Stimulated activated naive CD4-positive, alpha-beta T cell treated with Interleukin-2 at 50 U/mL for 16 hours (primary cell): ENCODE measurements around the gene SIRPB2.

Experiments
- DNase-seq: peaks from one replicate; lab custom pipeline; 2025; lab: John Stamatoyannopoulos, UW

The SIRPB2 gene

DNA sequence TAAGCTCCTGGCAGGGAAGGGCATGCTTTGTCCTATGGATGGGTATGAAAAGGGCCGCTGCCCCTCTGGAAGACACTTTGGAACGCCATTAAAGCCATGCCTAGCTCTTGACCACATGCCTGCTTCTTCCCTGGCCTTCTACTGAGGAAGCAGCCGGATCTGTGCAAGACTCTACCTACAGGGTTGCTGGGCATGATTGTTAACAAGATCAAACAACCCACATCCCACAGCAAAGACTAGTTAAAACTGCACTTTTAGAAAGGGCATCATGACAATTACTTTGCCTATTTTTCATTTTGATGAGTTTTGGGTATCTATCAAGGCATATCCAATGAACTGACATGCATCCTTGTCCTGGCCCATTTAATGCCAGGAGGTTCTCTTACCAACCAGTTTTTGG, 50.1 kb downstream of the SIRPB2 start:
- no peak for DNase-seq

DNA sequence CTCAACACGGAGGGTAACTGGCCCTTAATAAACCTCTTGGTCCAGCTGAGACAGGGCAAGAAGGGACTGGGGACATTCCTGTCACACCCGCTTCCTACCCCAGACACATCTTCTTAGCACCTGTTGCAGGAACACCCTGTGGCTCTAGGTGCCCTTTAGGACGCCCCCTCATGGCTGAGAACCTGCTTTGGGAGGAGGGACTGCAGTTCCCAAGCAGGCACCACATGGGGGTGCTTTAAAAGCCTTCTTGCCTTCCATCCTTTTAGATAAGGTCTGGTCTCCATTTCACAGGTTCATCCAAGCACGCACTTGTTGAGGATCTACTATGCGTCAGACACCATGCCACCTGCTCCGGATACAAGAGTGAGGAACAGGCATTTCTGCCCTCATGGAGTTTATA, 51.2 kb downstream of the SIRPB2 start:
- no peak for DNase-seq

DNA sequence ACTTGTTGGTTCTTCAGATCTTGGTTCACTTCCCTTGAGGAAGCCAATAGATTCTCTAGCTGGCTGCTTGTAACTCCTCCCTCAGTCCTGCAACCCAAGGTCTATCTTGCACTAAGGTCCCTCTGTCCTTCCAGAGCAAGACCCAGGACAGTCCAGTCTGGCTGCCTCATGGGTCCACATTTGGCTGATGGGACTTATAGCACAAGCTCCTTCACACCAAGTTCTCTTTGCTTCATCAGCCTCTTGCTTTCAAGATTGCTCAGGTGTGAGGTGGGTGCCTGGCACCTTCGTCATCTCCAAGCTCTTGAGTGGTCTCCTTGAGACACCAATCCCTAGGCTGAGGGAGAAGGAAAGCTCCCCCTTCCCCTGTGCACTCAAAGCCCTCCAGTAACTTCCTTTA, 52.9 kb downstream of the SIRPB2 start:
- DNase-seq, result no peak

DNA sequence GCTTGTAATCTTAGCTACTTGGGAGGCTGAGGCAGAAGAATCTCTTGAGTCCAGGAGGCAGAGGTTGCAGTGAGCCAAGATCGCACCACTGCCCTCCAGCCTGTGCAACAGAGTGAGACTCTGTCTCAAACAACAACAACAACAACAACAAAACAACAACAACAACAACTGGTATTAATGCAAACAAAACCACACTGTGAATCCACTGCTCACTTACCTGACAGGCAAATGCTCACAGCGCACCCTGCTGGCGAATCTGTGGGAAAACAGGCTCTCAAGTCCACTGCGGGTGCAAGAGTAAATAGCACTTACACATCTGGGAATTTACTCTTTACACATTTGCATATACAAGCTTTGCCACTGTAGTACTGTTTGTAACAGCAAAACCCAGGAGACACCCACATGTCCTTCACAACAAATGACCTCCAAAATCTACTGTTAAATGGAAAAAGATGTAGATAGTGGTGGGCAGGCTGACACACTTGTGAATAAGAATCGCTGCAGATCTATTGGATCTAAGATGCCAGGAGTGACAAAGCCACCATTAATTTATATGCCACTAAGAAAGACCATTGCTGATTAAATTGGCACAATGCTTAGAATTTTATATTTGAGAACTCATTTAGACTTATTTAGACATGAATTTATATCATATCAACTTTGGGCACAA, 53.9 kb downstream of the SIRPB2 start:
- peak; percentile 76 for DNase-seq

DNA sequence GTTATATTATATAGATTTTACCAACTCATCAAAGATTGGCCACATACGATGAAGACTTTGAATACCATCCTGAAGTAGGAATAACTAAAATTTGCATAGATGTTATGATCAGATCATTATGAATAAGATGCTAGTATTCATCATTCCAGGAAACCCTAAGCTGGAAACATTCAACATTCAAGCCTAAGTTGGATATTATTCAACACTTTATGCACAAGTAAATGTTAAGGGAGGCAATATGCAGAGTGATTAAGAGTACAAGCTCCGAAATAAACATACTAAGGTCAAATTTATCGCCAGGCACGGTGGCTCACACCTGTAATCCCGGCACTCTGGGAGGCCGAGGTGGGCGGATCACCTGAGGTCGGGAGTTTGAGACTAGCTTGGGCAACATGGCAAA, 55.0 kb downstream of the SIRPB2 start:
- no peak for DNase-seq

DNA sequence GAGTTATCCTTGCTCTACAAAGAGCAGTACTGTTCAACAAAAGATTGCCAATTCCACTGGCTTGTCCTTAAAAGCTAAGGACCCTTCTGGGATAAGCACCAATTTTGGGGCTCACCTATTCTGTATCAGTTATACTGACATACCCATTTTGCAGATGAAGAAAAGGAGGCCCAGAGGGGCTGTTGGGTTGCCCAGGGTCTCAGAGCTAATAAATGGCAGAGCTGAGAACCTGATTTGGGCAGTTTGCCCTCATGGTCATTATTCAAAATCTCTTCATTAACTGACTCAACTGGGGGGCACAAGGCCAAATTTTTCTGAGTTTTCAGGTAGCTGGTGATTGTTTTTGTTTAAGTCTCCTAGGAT, 55.9 kb downstream of the SIRPB2 start:
- no peak for DNase-seq

DNA sequence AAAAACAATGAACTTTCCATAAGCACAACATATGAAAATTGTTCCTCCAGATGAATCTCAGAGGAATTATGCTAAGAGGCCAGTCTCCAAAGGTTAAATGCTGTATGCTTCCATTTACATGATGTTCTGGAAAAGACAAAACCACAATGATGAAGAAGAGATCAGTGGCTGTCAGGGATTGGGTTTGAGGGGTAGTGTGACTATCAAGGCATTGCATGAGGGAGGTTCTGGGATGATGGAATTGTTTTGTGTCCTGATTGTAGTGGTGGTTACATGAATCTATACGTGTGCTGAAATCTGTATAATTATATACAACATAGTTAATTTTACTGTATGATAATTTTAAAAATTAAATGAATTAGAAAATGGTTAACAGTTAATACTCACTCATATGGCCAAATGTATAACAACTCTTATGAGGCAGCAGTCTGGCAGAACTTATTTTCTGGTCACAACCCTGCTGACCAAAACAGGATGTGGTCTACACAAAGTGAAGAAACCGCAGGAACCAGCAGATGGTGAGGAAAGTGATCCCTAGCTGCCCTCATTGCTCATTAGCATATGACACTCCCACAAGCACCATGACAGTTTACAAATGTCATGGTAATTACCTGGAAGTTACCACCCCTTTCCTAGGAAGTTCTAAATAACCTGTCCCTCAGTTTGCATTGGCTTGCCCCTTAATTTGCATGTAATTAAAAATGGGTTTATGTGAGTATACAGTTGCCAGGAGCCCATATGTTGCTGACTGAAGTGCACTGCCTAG, 56.5 kb downstream of the SIRPB2 start:
- peak; percentile 48 for DNase-seq

DNA sequence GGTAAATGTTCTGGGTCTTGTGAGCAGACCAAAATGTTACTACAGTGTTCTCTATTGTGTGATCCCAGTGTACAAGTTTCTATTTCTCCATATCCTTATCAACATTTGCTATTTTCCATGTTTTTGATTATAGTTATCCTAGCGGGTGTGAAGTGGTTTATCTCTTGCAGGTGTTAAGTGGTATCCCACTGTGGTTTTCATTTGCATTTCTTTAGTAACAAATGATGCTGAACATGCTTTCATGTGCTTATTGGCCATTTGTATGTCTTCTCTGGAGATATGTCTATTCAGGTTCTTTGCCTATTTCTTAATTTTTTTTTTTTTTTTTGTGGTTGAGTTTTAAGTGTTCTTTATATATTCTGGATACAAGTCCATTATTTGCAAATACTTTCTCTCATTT, 60.1 kb downstream of the SIRPB2 start:
- DNase-seq, result no peak

DNA sequence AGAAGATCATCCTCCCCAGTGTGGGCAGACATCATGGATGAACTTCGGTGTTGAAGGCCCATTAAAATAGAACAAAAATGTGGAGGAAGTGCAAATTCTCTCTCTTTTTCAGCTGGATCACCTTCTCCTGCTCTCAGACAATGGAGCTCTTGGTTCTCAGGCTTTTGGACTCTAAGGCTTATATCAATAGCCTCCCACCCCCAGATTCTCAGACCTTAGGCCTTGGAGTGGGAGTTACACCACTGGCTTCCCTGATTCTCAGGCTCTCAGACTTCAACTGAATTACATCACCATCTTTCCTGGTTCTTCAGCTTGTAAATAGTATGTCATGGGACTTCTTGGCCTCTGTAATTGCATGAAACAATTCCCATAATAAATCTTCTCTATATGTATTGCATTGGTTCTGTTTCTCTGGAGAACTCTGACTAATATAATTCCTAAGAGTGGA, 61.2 kb downstream of the SIRPB2 start:
- DNase-seq, result no peak

DNA sequence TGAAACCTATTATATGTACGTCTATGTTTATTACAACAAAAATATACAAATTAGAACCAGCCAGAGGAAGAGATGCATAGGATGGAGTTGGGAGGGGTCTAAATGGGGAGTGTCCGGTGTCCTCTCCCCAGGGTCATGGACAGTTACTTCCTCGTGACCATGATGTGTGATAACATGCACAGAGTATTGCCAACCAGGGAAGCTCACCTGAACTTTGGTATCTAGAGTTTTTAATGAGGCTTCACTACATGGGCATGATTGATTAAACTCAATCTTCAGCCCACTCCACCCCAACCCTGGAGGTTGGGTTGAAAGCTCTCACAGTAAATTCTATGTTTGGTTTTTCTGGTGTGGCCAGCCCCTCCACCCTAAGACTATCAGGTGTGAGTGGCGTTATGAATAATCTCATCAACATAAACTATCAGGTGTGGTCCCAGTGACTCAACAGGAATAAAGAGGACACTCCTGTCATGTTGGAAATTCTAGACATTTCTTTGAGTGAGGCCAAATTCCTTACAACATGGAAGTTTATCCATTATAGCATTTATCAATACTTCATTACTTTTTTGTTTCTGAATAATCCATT, 62.0 kb downstream of the SIRPB2 start:
- no peak for DNase-seq

DNA sequence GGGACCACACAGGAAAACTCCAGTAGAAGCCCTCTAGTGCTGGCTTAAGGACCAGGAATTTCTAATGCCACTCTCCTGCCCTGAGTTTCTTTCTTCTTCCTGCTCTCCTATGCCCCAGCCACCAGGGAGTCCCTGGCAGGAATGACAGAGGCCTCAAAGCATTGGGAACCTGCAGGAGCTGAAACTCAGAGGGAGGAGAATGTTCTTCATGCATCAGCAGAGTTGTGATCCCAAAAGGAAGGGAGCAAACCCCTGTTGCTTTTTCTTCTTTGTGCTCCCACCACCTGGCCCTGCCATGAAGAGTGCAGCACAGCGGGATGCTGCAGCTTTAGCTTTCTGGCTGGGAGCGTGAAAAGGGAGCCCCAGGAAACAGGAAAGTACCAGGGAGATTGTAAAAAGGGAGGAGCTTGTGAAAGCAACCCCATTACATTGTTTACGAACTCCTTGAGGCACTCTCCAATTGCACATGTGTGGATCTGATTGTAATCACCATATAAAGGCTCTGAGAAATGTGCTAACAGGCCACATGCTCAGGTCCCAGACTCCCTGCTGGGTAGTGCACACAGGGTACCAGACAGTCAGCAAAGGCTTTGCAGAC, 63.7 kb downstream of the SIRPB2 start:
- no peak for DNase-seq

DNA sequence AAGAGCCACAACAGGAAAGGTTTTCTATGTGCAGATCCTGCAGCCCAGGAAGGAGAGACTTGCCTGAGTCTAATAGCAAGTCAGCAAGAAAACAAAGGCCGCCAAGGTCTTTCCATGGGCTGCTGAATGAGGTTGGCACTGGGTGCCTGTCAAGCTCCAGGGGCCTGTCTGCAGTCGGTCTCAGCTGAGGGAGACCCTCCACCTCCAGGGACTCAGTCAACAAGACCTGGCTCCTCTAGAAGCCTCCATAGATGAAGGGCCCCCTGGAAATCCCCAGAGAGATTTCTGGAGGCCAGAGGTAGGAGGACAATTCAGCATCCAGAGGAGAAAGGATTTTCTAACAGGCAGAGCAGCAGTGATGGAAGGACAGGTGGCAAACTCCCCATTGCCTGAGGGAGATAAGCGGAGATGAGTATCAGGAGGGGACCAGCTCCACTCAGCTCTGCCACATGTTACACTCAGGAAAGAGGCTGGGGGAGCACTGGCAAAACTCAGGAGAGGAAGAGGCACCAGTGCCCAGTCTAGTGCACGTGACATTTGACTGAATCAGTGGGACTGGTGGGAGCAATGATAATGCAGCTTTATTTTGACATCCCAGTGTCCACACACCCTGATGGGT, 64.9 kb downstream of the SIRPB2 start:
- no peak for DNase-seq
